Fibroblast of skin of left quadriceps (primary cell): ENCODE data around the gene CCDC110.
"Not testable (repeated sequence)": the region's sequence is repeated elsewhere in the genome, so short reads cannot be mapped to it uniquely, and the experiment has no call there.

Source experiments
- DNase-seq, 2 experiments: peaks; one replicate each; pipeline ENCODE4 v3.0.0-alpha.2; 2013; ENCODE audit warnings: low read depth in 2 of 2

Gene CCDC110

GRCh38 chr4:185471235-185472102, at the start of gene CCDC110:
Gene CCDC110, minus strand, starts transcription at chr4:185471733. Its CDS starts 50 bp downstream, at chr4:185471683.
- peak; percentile 79 to 83 for DNase-seq

GRCh38 chr4:185520119-185520518, 48.6 kb upstream of the CCDC110 start:
- no peak for DNase-seq

- no peak for DNase-seq
Observed at GRCh38 chr4:185518494-185518893, 47.0 kb upstream of the CCDC110 start.

DNA sequence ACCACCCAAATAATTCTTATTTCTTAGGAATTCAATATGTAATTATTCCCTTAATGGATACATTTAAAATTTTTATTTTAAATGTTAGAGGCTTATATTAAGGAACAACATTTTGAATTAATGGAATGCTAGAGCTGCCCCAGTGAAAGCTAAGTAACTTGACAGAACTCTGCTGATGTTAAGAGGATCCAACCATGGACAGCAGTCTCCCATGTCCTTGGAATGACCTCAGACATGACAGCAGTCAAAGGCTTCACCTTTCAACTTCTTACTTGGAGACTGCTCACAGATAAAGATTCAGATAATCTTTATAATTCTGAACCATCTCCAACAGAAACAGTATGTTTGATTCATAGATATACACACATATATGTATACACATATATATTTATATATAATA, 46.5 kb upstream of the CCDC110 start:
- no peak for DNase-seq

- DNase-seq: no peak
Observed at GRCh38 chr4:185515248-185515647, 43.7 kb upstream of the CCDC110 start.

- no peak for DNase-seq
Observed at GRCh38 chr4:185514182-185514697, 42.7 kb upstream of the CCDC110 start.

DNA sequence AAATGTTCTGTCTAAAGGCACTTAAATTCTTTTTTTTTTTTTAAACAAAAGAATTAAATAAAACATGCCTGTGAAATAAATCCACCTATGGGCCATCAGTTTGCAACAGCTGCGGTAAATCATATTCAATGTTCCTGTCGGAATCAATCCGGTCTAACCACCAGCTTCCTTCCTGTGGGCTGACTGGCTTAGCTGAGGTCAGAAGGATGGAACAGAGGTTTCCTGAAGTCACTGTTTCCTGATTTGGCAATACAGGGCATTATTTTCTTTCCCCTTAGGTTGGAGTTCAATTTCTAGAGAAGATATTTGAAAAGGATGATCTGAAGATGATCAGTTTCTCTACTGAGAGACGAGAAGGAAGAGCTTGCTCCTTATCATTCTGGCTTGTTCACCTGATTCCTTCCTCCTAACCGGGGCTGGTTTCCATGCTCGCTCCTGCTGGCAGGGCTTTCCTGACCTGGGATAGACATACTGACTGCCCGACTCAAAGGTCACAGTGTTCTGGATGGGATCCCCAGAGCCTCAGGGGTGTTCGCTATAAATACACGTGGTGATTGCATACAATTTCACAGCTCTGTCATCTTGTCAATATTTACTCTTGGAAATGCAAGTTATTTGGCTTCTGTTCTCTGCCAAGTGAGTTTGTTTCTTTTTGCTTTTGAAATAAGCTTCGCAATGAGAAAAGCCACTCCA, 42.1 kb upstream of the CCDC110 start:
- no peak for DNase-seq

- DNase-seq: peak; percentile 7 to 10
Observed at GRCh38 chr4:185512516-185512915, 41.0 kb upstream of the CCDC110 start.

DNA sequence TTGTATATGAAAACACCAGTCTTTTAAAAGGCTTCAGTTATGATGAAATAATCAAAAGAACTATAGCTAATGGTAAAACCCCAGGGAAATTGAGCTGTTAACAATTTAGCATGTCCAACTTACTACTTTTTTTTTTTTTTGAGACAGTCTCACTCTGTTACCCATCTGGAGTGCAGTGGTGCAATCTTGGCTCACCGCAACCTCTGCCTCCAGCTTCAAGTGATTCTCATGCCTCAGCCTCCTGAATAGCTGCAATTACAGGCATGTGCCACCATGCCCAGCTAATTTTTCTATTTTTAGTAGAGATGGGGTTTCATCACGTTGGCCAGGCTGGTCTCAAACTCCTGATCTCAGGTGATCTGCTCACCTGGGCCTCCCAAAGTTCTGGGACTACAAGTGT, 39.7 kb upstream of the CCDC110 start:
- not testable (repeated sequence) for DNase-seq

GRCh38 chr4:185510806-185511205, 39.3 kb upstream of the CCDC110 start:
- DNase-seq: no peak

DNA sequence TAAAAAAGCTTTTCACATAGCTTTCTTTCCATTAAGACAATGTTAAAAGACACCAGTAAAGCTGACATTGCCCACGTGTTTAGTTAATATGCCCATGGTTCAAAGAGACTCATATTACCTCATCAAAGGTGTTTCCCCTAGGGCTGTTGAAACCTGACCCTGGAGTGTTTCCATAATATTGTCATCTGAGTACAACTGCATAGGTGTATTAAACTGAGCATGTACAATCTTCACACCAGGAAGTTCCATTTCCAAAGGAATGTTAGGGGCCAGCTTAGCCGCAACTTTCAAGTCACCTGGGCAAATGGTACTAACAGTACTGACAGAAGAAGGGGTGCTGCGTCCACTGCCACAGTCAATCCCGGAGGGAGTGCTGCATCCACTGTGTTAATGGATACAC, 36.6 kb upstream of the CCDC110 start:
- no peak for DNase-seq

GRCh38 chr4:185506422-185506821, 34.9 kb upstream of the CCDC110 start:
- DNase-seq: no peak

DNA sequence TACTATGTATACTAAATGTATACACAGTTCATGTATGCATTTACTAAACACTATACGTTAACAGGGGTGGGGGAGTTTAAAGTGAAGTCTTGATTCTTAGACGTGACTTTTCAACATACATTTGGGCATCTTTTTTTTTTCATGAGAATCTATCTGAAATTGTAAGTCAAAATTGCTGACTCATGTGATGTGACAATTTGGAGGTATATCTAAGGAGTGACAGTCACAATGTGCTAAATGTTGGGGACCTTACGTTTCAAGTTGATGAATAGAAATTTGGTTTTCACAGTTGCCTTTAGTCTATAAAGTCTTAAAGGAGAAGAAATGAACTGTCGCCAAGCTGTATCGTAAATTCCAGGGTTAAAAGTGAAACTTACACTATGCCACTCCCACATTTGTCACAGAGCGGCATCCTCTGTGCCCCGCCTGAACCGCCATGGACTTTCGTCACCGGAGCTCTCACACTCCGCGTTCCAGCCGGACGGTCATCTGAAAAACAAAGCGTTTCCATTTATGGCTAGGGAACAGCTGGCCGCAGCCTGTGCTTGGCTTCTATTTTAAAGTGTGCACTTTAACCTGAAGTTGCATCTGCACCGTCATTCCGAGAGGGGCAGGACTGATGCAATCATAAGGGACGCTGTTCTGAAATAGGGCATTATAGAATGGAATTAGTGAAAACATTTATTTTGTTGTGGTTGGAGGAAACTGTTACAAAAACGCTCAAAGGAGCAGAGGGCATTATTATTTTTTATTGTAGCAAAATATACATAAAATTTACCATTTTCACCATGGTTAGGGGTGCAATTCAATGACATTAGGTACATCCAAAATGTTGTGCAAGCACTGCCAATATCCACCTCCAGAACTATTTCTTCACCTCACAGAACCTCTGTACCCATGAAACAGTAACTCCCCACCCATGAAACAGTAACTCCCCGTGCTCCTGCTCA, 32.8 kb upstream of the CCDC110 start:
- DNase-seq: no peak

DNA sequence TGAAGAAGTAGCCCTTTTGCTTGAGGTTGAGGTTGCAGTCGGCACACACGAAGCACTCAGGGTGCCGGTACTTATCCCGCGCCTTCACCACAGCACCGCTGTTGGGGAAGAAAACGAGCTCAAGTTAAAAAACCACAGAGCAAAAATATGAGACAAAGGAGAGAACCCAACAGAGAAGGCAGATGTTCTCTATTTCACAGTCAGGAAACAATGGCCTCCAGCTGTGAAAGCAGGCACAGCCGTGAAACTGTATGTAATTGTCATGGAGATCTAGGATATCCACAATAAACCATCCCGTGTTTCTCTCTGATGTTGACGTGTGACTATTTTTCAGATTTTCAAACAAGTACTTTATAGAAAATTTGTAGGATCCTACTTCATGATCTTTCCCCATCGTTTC, 30.9 kb upstream of the CCDC110 start:
- no peak for DNase-seq

DNA sequence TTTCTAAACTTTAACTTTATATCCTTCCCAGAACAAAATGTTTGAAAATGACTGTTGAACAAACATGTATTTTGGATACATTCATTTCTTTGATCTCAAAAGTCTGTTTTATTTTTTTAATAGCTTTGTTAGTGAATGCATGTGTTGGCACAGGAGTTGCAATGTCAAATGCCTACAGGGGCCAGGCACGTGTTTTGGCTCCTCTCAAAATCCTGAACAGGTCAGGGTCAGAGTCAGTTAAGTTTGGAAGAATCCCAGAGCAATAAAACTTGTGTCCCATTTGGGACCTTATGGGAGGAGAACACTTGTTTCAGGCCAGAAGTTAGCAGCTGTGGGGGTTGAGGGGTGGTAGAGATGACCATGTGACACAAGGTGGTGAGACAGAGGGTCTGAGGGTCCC, 29.0 kb upstream of the CCDC110 start:
- DNase-seq: no peak

DNA sequence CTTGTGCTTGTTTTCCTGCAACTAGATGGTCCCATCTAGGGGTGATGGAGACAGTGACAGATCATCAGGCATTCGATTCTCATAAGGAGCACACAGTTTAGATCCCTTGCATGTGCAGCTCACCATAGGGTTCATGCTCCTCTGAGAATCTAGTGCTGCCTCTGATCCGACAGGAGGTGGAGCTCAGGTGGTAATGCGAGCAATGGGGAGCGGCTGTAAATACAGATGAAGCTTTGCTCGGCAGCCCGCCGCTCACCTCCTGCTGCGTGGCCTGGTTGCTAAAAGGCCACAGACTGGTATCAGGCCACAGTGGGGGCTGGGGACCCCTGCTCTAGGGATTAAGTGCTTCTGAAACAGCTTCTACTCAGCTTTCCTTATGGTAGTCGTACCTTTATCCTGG, 28.5 kb upstream of the CCDC110 start:
- no peak for DNase-seq

DNA sequence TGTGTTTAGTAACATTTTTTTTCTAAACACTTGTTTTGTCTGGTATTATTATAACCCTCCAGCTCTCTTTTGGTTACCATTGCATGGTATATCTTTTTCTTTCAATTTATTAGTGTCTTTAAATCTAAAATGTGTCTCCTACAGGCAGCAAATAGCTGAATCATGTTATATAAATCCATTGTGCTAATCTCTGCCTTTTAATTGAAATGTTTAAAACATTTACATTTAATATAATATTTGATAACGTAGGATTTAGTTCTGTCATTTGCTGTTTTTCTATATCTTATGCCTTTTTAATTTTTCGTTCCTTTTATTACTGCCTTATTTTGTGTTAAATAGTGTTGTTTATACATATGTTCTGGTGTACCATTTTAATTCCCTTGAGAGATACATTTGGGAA, 17.1 kb upstream of the CCDC110 start:
- DNase-seq: no peak

DNA sequence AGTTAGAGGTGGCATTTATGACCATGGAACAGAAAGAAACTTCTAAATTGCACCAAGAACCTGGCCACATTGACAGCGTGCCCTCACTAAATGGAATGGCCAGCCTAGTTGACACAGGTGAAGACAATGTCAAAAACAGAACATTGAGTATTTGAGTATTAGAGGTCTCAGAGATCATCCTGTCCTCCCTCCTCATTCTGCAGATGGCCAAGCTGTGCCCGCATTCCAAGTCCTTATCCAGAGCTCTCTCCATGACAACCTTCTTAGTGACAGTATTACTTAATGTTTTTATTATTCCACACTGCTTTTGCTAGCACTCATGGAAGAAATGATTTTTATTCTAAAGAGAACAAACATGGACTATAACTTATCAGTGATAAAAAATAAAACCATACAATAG, 9.9 kb upstream of the CCDC110 start:
- DNase-seq: no peak

DNA sequence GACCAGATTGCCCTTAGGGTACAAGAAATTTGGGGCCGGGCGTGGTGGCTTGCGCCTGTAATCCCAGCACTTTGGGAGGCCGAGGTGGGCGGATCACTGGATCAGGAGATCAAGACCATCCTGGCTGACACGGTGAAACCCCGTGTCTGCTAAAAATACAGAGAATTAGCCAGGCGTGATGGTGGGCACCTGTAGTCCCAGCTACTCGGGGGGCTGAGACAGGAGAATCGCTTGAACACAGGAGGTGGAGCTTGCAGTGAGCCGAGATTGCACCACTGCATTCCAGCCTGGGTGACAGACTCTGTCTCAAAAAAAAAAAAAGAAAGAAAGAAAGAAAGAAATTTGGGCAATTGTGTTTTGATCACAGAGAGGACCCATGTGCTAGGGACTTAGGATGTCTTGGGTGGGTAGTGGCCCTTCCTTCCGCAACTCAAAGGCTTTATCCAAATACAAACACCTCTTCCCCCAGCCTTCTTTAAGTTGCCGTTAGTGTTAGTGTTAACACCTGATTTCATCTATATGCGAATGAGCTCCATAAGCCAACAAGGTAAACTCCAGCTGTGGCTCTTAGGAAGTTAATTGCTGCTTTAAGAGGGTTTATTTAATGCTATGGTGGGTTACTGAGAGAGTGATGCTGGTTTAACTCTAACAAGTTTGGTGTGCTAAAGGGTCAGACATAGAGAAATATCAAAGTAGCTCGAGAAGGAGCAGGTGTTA, 8.6 kb upstream of the CCDC110 start:
- no peak for DNase-seq

DNA sequence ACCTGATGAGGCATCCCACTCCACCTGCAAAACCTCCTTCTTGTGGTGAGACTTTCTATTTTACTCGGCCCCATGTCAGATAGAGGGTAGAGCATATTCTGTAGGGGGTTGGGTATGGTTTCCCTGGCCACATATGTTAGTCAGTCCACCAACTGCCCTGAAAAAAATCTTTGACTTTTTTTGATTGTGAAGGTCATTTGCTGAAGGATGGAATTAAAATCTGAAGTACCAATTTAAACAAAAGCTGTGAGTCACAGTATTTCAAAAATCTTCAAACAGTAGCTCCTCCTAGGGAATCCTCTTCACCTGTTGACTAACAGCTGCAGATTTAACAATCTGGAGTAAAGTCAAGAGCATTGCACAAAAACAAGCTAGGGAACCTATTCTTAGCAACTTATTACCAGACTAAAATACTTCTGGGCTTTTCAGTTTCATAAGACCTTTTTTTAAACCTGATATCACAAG, 8.0 kb upstream of the CCDC110 start:
- no peak for DNase-seq

DNA sequence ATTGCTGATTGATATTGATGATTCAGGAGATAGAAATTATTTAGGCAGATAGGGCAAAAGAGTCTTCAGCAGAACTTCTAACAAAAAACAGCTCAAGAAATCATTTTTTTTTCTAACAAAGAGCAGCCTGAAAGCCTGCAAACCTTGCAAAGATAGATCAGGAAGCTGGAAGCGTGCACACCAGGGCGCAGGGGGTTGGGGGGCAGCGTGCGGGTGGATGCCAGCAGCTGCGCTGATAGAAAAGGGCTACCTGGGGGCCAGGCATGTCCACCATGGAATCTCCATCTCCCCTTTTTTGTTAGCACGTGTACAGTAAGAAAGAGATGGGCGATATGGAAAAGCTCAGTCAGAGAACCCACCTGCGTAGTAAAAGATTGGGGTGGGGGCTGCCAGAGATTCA, 1.7 kb upstream of the CCDC110 start:
- no peak for DNase-seq
